Skeletal muscle cell (primary cell): ENCODE results near the gene EOLA1.
"Not testable (repeated sequence)": the region's sequence is repeated elsewhere in the genome, so short reads cannot be mapped to it uniquely, and the experiment has no call there.

Experiments
- DNase-seq: peaks from one replicate; pipeline ENCODE4 v3.0.0-alpha.2; 2010; ENCODE audit warnings: low read depth
- H3K4me3 ChIP-seq: 2 replicates; pipeline ENCODE4 v1.5.1; 2011; ENCODE audit warnings: low read depth, mild to moderate bottlenecking, control low read depth, low read length, moderate library complexity

Gene EOLA1

GRCh38 chrX:149539283-149540130, 1.3 kb upstream of the EOLA1 start:
- DNase-seq: peak; percentile 82
- H3K4me3 ChIP-seq: peak overlapping the region; percentile 50

DNA sequence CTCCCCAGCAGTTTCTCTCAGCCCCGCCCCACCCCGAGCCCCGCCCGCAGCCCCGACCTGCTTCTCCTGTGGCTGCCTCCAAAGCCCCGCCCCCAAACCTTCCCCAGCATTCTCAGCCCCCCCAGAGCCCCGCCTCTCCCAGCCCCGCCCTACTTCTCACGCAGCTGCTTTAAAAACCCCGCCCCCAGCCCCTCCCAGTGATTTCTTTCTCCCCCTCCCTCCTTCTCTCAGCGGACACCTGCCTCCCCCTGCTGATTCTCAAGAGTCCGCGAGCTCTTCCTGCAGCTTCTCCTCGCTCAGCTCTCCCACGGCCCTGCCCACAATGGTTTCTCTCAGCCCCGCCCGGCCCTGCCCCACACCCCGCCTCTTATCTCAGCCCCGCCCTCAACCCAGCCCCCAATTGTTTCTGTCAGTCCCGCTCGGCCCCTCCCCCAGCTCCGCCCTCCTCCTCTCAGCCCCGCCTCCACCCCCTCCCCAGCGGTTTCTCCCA, 636 bp upstream of the EOLA1 start:
- peak; percentile 65 for DNase-seq
- peak overlapping the region; percentile 75 for H3K4me3 ChIP-seq

DNA sequence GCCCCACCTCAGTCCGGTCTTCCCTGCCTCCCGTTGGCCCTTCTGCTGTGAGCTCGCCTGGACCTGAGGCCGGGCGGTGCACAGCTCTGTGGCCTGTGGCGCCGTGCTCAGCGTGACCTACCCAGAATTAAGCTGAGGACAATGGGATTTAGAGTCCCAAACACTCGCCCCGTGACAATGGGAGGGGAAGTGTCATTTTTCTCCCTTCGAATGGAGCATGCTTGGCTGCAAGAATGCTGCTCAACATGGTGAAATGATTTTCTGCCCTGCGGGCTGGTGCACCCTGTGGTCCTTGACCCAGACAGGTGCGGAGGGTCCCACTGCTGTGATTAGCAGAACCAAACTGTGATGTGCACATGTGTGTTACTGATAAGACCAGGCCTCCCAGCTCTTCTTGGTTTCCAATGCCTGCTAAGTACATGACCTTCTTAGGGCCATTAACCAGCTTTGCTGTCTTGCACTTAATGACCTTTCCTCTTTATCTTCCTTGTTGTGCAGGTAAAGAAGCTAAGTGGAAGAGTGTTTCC, 772 bp downstream of the EOLA1 start:
- H3K4me3 ChIP-seq: peak overlapping the region; percentile 75
- DNase-seq: no peak

- DNase-seq: not testable (repeated sequence)
Measured at GRCh38 chrX:149545545-149546543, 5.0 kb downstream of the EOLA1 start.

DNA sequence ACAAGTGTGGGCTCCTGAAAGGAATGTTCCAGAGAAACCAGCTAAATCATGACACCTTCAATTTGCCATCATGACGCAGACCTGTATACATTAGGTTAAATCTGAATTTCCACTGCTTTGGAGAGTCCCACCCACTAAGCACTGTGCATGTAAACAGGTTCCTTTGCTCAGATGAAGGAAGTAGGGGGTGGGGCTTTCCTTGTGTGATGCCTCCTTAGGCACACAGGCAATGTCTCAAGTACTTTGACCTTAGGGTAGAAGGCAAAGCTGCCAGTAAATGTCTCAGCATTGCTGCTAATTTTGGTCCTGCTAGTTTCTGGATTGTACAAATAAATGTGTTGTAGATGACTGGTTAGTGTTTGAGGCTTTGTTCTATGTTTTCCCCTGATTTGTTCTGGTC, 6.2 kb downstream of the EOLA1 start:
- not testable (repeated sequence) for H3K4me3 ChIP-seq, DNase-seq

More at GRCh38 chrX:149545545-149546543, 5.0 kb downstream of the EOLA1 start:
- H3K4me3 ChIP-seq: not testable (repeated sequence)

GRCh38 chrX:149547782-149548181, 7.0 kb downstream of the EOLA1 start:
- not testable (repeated sequence) for DNase-seq, H3K4me3 ChIP-seq

DNA sequence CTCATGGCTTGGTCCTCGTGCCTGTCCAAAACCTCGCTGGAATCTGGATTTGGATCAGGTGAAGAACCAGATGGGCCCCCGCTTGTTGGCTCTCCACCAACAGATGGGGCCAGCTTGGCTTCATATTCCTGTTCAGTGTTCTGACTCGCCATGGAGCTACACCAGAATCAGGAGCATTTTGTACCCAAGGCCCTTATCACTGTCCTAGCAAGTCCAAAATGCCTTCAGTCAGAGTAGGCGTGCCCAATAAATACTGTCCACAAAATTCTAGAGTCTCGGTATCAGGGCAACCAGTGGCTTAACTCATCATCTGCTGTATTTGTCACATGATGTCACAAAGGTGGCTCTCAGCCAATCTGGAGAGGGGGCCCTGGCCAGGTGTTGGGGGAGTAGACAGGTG, 8.9 kb downstream of the EOLA1 start, which contains the start of gene HSFX3:
Gene HSFX3 (minus strand): TSS at position 224 of the 400 bp plus-strand sequence. CDS start 72 bp downstream, at position 152.
- H3K4me3 ChIP-seq, DNase-seq: not testable (repeated sequence)

GRCh38 chrX:149550454-149550853, 9.6 kb downstream of the EOLA1 start:
- DNase-seq, H3K4me3 ChIP-seq: not testable (repeated sequence)

- not testable (repeated sequence) for DNase-seq, H3K4me3 ChIP-seq
Measured at GRCh38 chrX:149551245-149551938, 10.6 kb downstream of the EOLA1 start.

DNA sequence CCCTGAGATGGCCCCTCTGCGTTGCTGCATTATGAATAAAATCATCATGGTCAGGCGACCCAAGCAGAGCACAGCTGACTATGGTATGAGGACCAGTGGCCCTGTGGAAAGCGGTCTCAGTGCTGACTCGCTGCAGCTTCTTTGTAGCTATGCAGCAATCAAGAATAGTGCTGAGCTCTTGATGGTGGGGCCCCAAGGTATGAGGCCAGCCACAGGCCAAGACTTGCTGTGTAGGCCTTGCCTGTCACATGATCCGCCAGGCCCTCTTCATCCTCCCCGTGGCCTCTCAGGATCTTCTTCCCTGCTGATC, 11.1 kb downstream of the EOLA1 start:
- DNase-seq, H3K4me3 ChIP-seq: not testable (repeated sequence)

GRCh38 chrX:149555251-149555650, 14.4 kb downstream of the EOLA1 start:
- H3K4me3 ChIP-seq, DNase-seq: not testable (repeated sequence)

DNA sequence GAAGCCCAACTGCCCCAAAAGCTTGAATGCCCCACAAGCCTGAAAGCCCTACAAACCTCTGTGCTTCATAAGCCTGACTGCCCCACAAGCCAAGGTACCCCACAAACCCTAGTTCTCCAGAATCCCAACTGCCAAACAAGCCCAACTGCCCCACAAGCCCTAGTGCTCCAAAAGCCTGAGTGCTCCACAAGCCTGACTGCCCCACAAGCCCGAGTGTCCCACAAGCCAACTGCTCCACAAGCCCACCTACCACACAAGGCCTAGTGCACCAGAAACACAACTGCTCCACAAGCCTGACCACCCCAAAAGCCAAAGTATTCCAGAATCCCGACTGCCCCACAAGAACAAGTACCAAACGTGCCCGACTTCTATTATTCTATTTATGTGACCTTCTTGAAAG, 22.5 kb downstream of the EOLA1 start:
- DNase-seq: no peak
- no peak overlapping the region for H3K4me3 ChIP-seq

DNA sequence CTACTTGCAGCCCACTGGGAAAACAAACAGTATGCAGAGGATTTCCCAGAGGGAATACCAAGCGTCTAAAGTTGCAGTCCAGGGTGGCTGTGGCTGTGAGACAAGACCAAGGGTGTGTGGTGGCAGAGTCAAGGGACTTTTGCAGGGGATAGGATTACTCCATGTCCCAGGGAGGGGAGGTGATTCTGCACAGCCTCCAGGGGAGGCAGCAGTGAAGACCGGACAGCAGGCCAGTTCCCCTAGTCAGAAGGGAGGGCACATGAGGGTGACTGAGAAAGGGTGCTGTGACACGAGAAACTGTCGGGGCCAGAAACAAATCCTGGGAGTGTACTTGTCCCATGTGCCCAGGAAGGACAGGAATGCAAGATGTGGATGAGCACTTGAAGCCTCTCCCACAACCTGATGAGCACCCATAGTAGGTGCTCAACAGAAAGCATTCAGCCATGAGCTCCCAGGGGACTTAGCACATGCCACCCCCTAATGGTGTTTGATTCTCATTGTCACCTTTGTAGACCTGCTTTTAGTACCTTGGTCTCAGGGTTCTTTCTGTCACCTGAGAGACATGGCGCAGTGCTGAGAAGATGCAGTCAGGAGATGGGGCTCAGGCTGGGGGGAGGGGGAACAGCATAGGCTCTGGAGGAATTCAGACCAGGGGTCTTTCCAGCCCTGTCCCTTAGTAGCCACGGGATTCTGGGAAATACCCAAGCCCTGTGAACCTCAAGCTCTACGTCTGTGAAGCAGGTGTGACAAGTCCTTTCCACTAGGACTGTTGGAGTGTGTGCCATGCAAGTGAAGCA, 27.0 kb downstream of the EOLA1 start:
- no peak for DNase-seq
- no peak overlapping the region for H3K4me3 ChIP-seq

- no peak for DNase-seq
- no peak overlapping the region for H3K4me3 ChIP-seq
Measured at GRCh38 chrX:149568701-149569296, 28.0 kb downstream of the EOLA1 start.

GRCh38 chrX:149569770-149570169, 29.0 kb downstream of the EOLA1 start:
- no peak overlapping the region for H3K4me3 ChIP-seq
- no peak for DNase-seq

- DNase-seq: peak; percentile 52
Measured at GRCh38 chrX:149570668-149571067, 29.9 kb downstream of the EOLA1 start.

DNA sequence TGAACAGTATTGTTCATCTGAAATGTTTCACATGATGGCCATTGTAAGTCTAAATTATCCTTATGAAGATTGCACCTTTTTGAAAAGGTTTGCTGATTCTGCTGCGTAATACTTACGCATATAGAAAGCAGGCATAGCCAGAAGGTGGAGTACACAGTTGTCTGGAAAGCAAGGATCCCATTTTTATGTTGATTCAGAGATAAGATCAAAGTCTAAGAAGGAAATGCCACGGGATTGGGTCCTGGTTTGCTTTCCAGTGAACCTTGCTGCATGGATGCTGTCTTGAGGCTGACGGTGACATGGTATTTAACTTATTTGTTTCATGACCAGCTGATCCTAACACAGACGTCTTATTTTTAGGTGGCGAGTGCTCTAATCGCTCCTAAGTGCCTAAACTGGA, 31.0 kb downstream of the EOLA1 start:
- H3K4me3 ChIP-seq: no peak overlapping the region
- no peak for DNase-seq

More at GRCh38 chrX:149570668-149571067, 29.9 kb downstream of the EOLA1 start:
- no peak overlapping the region for H3K4me3 ChIP-seq

GRCh38 chrX:149572743-149573142, 31.9 kb downstream of the EOLA1 start:
- H3K4me3 ChIP-seq: no peak overlapping the region

More at GRCh38 chrX:149572743-149573142, 31.9 kb downstream of the EOLA1 start:
- no peak for DNase-seq
